ENCODE data around the gene EFHD2. TPM values are rescaled to one million over a fixed set of nuclear protein-coding genes. Genes with fewer than 3 reads are reported as not detected.

The EFHD2 gene
- total RNA-seq, 1 donor from 2014 or later: 6.6 TPM

DNA sequence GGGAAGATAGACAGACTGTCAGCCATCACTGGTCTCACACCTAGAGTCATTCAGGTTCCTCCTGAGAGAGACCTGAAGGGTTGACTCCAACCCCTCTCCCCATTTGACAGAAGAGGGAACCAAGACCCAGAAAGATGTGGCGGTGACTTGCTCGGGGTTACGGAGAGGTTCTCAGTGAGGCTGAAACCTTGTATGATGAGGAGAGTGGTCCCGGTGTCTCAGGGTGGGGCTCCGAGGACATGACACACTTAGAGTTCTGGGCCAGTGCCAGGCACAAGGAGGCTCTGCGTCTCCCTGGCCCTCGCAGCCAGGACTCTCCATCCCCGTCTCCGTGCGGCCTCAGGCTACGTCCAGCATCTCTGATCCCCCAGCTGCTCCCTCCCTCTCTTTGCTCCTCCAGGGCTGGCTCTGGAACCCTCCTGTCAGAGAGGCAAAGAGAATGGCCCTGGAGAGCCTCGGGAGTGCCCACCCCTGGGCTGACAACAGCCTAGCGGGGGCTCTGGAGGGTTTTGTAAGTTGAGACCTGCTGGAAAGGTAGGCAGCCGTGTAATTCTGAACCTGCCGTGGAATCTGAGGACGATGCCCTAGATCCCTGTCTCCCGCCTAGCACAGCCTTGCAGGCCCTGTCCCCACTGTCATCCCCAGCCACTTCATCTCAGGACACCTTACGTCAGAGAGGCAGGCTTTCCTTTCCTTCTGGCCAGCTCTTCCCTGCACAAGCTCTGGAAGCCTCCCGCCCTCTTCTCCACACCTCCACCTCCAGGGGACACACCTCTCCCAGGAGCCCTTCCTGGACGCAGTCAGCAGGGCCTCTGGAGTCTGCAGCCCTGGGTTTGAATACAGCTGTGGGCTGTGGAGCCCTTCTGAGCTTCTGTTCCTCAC is 4.1 kb downstream of the EFHD2 start:
- no peak overlapping the region for H3K4me3 Mint-ChIP-seq (ENCODE audit: unreplicated experiment)
- H3K27ac Mint-ChIP-seq (ENCODE audit: unreplicated experiment): no peak overlapping the region

DNA sequence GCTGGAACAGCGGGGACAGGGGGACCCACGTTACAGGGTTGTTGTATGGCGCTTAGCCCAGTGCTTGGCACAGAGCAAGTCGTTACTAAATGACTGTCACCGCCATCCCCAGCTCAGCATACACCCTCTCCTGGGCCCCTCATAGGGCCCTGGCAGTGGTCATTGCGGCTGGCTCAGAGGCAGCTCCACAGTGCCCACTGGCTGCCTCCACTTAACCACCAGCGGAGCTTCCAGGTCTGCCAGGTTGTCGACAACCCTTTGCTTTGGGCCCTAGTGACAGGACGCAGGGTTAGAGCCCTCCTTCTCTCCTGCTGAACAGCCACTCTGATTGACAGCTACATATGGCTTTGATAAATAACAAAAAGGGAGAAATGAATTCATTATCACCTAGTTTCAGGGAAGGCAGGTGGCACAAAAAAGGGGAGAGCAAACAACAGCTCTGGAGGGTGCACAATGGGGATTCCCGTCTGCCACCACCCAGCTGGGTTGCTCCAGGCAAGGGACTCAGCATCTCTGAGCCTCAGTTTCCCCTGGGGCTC is 4.8 kb downstream of the EFHD2 start:
- Mint-ChIP-seq H3K4me3 (ENCODE audit: unreplicated experiment) (no peak overlapping the region), H3K9me3 (ENCODE audit: unreplicated experiment) (no peaks in the 10 kb centered on the region), H3K36me3 (ENCODE audit: low read depth, unreplicated experiment) (no peaks in the 10 kb centered on the region), H3K27ac (ENCODE audit: unreplicated experiment) (no peak overlapping the region), H3K27me3 (ENCODE audit: unreplicated experiment) (peaks cover 10% of the 10 kb centered on the region), H3K4me1 (ENCODE audit: unreplicated experiment) (peaks cover 12% of the 10 kb centered on the region)
- no peak for DNase-seq (ENCODE audit: low spot score)
- TF ChIP-seq, protein P1, sequence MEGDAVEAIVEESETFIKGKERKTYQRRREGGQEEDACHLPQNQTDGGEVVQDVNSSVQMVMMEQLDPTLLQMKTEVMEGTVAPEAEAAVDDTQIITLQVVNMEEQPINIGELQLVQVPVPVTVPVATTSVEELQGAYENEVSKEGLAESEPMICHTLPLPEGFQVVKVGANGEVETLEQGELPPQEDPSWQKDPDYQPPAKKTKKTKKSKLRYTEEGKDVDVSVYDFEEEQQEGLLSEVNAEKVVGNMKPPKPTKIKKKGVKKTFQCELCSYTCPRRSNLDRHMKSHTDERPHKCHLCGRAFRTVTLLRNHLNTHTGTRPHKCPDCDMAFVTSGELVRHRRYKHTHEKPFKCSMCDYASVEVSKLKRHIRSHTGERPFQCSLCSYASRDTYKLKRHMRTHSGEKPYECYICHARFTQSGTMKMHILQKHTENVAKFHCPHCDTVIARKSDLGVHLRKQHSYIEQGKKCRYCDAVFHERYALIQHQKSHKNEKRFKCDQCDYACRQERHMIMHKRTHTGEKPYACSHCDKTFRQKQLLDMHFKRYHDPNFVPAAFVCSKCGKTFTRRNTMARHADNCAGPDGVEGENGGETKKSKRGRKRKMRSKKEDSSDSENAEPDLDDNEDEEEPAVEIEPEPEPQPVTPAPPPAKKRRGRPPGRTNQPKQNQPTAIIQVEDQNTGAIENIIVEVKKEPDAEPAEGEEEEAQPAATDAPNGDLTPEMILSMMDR (IDR thresholded peaks at IDR 0.05; ENCODE audit: unreplicated experiment): no peak

More for the DNA sequence above, 4.1 kb downstream of the EFHD2 start:
- no peak for DNase-seq (ENCODE audit: low spot score)
- Mint-ChIP-seq H3K9me3 (ENCODE audit: unreplicated experiment) (no peaks in the 10 kb centered on the region), H3K27me3 (ENCODE audit: unreplicated experiment) (peaks cover 14% of the 10 kb centered on the region), H3K36me3 (ENCODE audit: low read depth, unreplicated experiment) (no peaks in the 10 kb centered on the region), H3K4me1 (ENCODE audit: unreplicated experiment) (peaks cover 12% of the 10 kb centered on the region)
- TF ChIP-seq, protein P1 (IDR thresholded peaks at IDR 0.05; ENCODE audit: unreplicated experiment): no peak

DNA sequence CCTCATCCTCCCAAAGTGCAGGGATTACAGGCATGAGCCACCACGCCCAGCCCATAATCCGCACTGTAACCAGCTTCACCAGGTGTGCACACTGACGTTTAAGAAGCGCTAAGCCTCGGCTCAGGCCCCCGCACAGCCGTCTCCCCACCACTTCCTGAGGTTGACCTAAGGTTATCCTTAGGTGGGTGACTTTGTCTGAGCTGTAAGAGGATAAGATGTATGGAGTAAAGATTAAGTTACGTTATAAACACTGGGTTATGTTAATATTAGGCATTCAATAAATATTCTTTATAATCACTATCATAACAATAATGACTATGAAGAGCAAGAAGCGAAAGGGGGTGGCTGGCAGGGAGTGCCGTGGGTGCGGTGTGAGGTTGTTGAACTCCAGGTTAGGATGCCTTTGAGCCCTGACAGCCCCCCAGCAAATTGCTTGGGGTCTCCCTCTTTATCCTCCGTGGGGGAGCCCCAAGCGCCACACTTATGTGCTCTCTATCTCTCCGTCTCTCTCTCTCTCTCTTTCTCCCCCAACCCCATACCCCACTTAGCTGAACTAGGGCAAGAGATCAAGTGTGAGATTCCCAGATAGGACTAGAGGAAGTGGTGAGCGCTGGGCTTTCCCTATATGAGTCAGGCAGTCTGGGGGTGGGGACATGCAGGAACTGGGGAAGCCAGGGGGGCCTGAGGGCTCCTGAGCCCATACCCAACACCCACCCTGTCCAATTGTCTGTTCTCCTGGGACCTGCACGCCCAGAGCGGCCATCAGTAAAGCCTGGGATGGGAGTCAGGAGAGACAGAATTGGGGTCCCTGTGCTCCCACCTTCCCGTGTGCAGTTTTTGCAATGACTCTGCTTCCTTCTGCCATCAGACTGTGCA is 7.6 kb downstream of the EFHD2 start:
- H3K27me3 Mint-ChIP-seq (ENCODE audit: unreplicated experiment): peaks cover 6% of the 10 kb centered on the region
- H3K36me3 Mint-ChIP-seq (ENCODE audit: low read depth, unreplicated experiment): peaks cover 3% of the 10 kb centered on the region
- H3K27ac Mint-ChIP-seq (ENCODE audit: unreplicated experiment): no peak overlapping the region
- no peak for DNase-seq (ENCODE audit: low spot score)
- no peak overlapping the region for H3K4me3 Mint-ChIP-seq (ENCODE audit: unreplicated experiment)
- no peaks in the 10 kb centered on the region for H3K9me3 Mint-ChIP-seq (ENCODE audit: unreplicated experiment)
- TF ChIP-seq, protein P1 (IDR thresholded peaks at IDR 0.05; ENCODE audit: unreplicated experiment): no peak
- peaks cover 8% of the 10 kb centered on the region for H3K4me1 Mint-ChIP-seq (ENCODE audit: unreplicated experiment)

DNA sequence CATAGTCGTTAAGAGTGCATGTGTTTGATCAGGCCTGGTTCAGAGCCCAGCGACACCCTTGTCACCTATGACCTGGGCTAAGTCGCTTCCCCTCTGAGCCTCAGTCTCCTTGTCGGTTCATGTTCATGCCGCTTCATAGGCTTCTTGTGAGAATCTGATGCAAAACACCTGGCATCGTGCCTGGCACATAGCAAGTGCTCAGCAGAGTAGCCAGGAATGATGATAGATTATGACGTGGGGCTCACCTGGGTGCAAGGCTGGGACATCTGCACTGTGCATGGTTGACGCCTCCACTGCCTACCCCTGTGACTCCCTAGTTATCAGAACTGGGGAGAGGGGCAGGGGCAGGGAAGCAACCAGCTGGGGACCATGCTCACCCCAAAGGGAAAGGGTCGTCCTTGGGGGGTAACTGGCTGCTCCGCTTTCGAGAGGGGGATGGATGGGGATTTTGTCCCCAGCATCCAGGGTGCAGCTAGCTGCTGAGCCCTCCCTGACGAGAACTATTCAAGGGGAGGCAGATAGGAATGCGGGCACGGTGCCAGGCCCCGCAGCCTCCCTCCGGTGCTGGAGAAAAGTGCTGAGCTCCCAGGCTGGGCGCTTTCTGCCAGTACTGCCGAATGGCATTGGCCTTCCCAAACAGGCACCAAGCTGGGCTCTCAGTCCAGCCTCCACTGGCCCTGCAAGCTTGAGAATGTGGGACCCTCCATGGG is 9.3 kb downstream of the EFHD2 start:
- Mint-ChIP-seq H3K4me1 (ENCODE audit: unreplicated experiment) (peaks cover 8% of the 10 kb centered on the region), H3K9me3 (ENCODE audit: unreplicated experiment) (no peaks in the 10 kb centered on the region), H3K27me3 (ENCODE audit: unreplicated experiment) (peaks cover 7% of the 10 kb centered on the region), H3K27ac (ENCODE audit: unreplicated experiment) (no peak overlapping the region), H3K36me3 (ENCODE audit: low read depth, unreplicated experiment) (peaks cover 3% of the 10 kb centered on the region), H3K4me3 (ENCODE audit: unreplicated experiment) (no peak overlapping the region)
- no peak for DNase-seq (ENCODE audit: low spot score)
- TF ChIP-seq, protein P1 (IDR thresholded peaks at IDR 0.05; ENCODE audit: unreplicated experiment): no peak
